ENCODE measurements around the gene ARHGEF39. TPM values are rescaled to one million over a fixed set of nuclear protein-coding genes. Genes with fewer than 3 reads are reported as not detected.

Gene ARHGEF39
- total and polyA plus RNA-seq, 10 of the 15 experiments (the other 5 are each of a cell fraction or from before 2014, with no cell fraction given): 2.0 to 28.9 (median 13.2) TPM

- 58% methylated on average over 11 of the region's 11 CpGs for WGBS (ENCODE audit: insufficient coverage, insufficient replicate concordance, low lambda C conversion rate, missing lambda C conversion rate)
- SMC1A ChIA-PET (ENCODE audit: uncharacterized antibody, unreplicated experiment): interaction anchor here (0.6 to 1.1 kb wide), 3 partner anchors 25 to 1390 kb away, joined by 3 to 4 read pairs (median 3); no protein-coding TSS in a partner anchor
- intact Hi-C loops (cut with micrococcal nuclease; ENCODE audit: unreplicated experiment): no loop called here
These were observed 21.5 kb upstream of the ARHGEF39 start for GRCh38 chr9:35686222-35687203.

More at GRCh38 chr9:35686222-35687203, 21.5 kb upstream of the ARHGEF39 start:
- in situ Hi-C loops (cut with MboI): no loop called here
- CTCF ChIA-PET: interaction anchor here (2.1 to 15.2 kb wide), 3 partner anchors 9 to 25 kb away, joined by 19 to 227 read pairs (median 39); partner anchors contain the start of genes ARHGEF39, CCDC107 and RMRP
- H3K4me3 ChIP-seq: no peak overlapping the region
- ATAC-seq (no peak), FAIRE-seq (no peak), DNase-seq (ENCODE audit: low read depth, low spot score) (no peak)
- no peak overlapping the region for H3K27ac ChIP-seq (ENCODE audit: control insufficient read depth, insufficient read depth)
- no peaks in the 10 kb centered on the region for H3K9me3 ChIP-seq (replicated peaks; ENCODE audit: control insufficient read depth, insufficient read depth, low read length)
- H3K79me2 ChIP-seq (ENCODE audit: control insufficient read depth, insufficient read depth, low read length): no peaks in the 10 kb centered on the region; the same call in 1 of the 2 replicates
- no peak overlapping the region for H2AFZ ChIP-seq (ENCODE audit: control insufficient read depth, low read depth, low read length)
- H3K4me1 ChIP-seq (ENCODE audit: control insufficient read depth, insufficient read depth, low read length): peaks cover 3% of the 10 kb centered on the region; the same call in 1 of the 2 replicates
- H3K36me3 ChIP-seq (ENCODE audit: control insufficient read depth in 2 of 2, insufficient read depth in 2 of 2, low read length in 1 of 2): no peaks in the 10 kb centered on the region
- RAD21 ChIA-PET (ENCODE audit: unreplicated experiment): interaction anchor here (0.6 to 1.2 kb wide), 3 partner anchors 10 to 336 kb away, joined by 3 read pairs; no protein-coding TSS in a partner anchor
- TF ChIP-seq RELB (IDR thresholded peaks at IDR 0.05; ENCODE audit: low read depth) (no peak), SRF (IDR thresholded peaks at IDR 0.05; ENCODE audit: low read depth in 2 of 2, low read length in 2 of 2) (no peak), MEF2A (IDR thresholded peaks at IDR 0.05; ENCODE audit: insufficient read depth, low read depth, low read length) (no peak), FOXK2 (IDR thresholded peaks at IDR 0.05) (no peak)
- TF ChIP-seq, protein P1, sequence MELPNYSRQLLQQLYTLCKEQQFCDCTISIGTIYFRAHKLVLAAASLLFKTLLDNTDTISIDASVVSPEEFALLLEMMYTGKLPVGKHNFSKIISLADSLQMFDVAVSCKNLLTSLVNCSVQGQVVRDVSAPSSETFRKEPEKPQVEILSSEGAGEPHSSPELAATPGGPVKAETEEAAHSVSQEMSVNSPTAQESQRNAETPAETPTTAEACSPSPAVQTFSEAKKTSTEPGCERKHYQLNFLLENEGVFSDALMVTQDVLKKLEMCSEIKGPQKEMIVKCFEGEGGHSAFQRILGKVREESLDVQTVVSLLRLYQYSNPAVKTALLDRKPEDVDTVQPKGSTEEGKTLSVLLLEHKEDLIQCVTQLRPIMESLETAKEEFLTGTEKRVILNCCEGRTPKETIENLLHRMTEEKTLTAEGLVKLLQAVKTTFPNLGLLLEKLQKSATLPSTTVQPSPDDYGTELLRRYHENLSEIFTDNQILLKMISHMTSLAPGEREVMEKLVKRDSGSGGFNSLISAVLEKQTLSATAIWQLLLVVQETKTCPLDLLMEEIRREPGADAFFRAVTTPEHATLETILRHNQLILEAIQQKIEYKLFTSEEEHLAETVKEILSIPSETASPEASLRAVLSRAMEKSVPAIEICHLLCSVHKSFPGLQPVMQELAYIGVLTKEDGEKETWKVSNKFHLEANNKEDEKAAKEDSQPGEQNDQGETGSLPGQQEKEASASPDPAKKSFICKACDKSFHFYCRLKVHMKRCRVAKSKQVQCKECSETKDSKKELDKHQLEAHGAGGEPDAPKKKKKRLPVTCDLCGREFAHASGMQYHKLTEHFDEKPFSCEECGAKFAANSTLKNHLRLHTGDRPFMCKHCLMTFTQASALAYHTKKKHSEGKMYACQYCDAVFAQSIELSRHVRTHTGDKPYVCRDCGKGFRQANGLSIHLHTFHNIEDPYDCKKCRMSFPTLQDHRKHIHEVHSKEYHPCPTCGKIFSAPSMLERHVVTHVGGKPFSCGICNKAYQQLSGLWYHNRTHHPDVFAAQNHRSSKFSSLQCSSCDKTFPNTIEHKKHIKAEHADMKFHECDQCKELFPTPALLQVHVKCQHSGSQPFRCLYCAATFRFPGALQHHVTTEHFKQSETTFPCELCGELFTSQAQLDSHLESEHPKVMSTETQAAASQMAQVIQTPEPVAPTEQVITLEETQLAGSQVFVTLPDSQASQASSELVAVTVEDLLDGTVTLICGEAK (IDR thresholded peaks at IDR 0.05; ENCODE audit: borderline replicate concordance): no peak
- H3K27me3 ChIP-seq (replicated peaks in 1 of 2; ENCODE audit: control insufficient read depth in 2 of 2, insufficient read depth in 2 of 2, low read length in 1 of 2): no peaks in the 10 kb centered on the region; a peak in 1 of 4 replicates
- POLR2A ChIA-PET: interaction anchor here (0.6 to 1.1 kb wide), 3 partner anchors 10 to 80 kb away, joined by 3 to 7 read pairs (median 4); partner anchors contain the start of gene RMRP
- H3K4me2 ChIP-seq (ENCODE audit: control insufficient read depth, insufficient read depth): no peak overlapping the region
- H4K20me1 ChIP-seq (ENCODE audit: control insufficient read depth, insufficient read depth): no peaks in the 10 kb centered on the region
- H3K9ac ChIP-seq (ENCODE audit: control insufficient read depth, insufficient read depth, low read length): no peak overlapping the region
- no TSS peak for BruUV-seq (replicated peaks)
